Kidney epithelial cell (primary cell): ENCODE data around the gene TRMU. TPM values are rescaled to one million over a fixed set of nuclear protein-coding genes. Genes with fewer than 3 reads are reported as not detected.

Source experiments
- DNase-seq: peaks from one replicate; pipeline ENCODE4 v3.0.0-alpha.2; 2010; ENCODE audit warnings: low read depth
- H3K27me3 ChIP-seq: 2 replicates; pipeline ENCODE4 v1.6.0; 2011; ENCODE audit warnings: low read length; ENCODE audit not compliant: control insufficient read depth, insufficient read depth
- H3K36me3 ChIP-seq: 2 replicates; pipeline ENCODE4 v1.5.1; 2011; ENCODE audit warnings: low read length; ENCODE audit not compliant: control insufficient read depth, insufficient read depth
- H3K4me3 ChIP-seq: 2 replicates; pipeline ENCODE4 v1.5.1; 2011; ENCODE audit warnings: low read depth, mild to moderate bottlenecking, control low read depth, low read length
- CTCF ChIP-seq: IDR thresholded peaks from 2 replicates; pipeline ENCODE4 v1.5.1; 2011; ENCODE audit warnings: mild to moderate bottlenecking, moderate library complexity, low read length, control low read depth, inconsistent platforms; ENCODE audit not compliant: insufficient read depth, poor library complexity, severe bottlenecking
- total RNA-seq: library from RNA; depleted of rRNA; stranded (reverse); fragments of >200 nt; gene quantifications from 2 replicates; pipeline ENCODE4 v1.2.3, GENCODE V29; 2015

TRMU gene
- total RNA-seq, 1 donor from 2014 or later: 20.8 TPM

- Histone ChIP-seq H3K4me3 (no peak overlapping the region), H3K27me3 (no peaks in the 10 kb centered on the region), H3K36me3 (peaks cover 2% of the 10 kb centered on the region)
- DNase-seq: no peak
- no peak for TF ChIP-seq CTCF
These were observed 28.3 kb downstream of the TRMU start for GRCh38 chr22:46363611-46364321.

- no peak for TF ChIP-seq CTCF
These were observed 29.0 kb downstream of the TRMU start for GRCh38 chr22:46364341-46365165.

GRCh38 chr22:46365166-46365624, 29.7 kb downstream of the TRMU start:
- peaks cover 2% of the 10 kb centered on the region for H3K36me3 ChIP-seq
- no peak for DNase-seq
- TF ChIP-seq CTCF: no peak
- H3K4me3 ChIP-seq: no peak overlapping the region
- H3K27me3 ChIP-seq: no peaks in the 10 kb centered on the region

More at GRCh38 chr22:46364341-46365165, 29.0 kb downstream of the TRMU start:
- Histone ChIP-seq H3K27me3 (no peaks in the 10 kb centered on the region), H3K4me3 (no peak overlapping the region), H3K36me3 (peaks cover 2% of the 10 kb centered on the region)
- no peak for DNase-seq

- no peak for TF ChIP-seq CTCF
- H3K4me3 ChIP-seq: no peak overlapping the region
- no peaks in the 10 kb centered on the region for H3K27me3 ChIP-seq
- H3K36me3 ChIP-seq: peaks cover 2% of the 10 kb centered on the region
- no peak for DNase-seq
These were observed 30.8 kb downstream of the TRMU start for GRCh38 chr22:46366327-46366731.

- DNase-seq: no peak
- no peak for TF ChIP-seq CTCF
- Histone ChIP-seq H3K27me3 (no peaks in the 10 kb centered on the region), H3K36me3 (peaks cover 2% of the 10 kb centered on the region), H3K4me3 (no peak overlapping the region)
These were observed 31.5 kb downstream of the TRMU start for GRCh38 chr22:46366801-46367706.
